Jurkat, Clone E6-1 (cell line): ENCODE results near the gene GNAT1. TPM values are rescaled to one million over a fixed set of nuclear protein-coding genes. Genes with fewer than 3 reads are reported as not detected.

Experiments
- DNase-seq: peaks from one replicate; pipeline ENCODE4 v3.0.0-alpha.2; 2011; ENCODE audit warnings: low read depth, low spot score
- H3K4me3 ChIP-seq: 2 replicates; pipeline ENCODE4 v1.5.1; 2011; ENCODE audit warnings: mild to moderate bottlenecking, low read length, control low read depth, moderate library complexity
- polyA plus RNA-seq: library from polyadenylated mRNA; unstranded; fragments of >200 nt; gene quantifications from one replicate; pipeline ENCODE4 v1.2.1, GENCODE V29; 2012; ENCODE audit warnings: missing spikeins; ENCODE audit not compliant: insufficient read length, insufficient read depth

The GNAT1 gene
- not detected for polyA plus RNA-seq

DNA sequence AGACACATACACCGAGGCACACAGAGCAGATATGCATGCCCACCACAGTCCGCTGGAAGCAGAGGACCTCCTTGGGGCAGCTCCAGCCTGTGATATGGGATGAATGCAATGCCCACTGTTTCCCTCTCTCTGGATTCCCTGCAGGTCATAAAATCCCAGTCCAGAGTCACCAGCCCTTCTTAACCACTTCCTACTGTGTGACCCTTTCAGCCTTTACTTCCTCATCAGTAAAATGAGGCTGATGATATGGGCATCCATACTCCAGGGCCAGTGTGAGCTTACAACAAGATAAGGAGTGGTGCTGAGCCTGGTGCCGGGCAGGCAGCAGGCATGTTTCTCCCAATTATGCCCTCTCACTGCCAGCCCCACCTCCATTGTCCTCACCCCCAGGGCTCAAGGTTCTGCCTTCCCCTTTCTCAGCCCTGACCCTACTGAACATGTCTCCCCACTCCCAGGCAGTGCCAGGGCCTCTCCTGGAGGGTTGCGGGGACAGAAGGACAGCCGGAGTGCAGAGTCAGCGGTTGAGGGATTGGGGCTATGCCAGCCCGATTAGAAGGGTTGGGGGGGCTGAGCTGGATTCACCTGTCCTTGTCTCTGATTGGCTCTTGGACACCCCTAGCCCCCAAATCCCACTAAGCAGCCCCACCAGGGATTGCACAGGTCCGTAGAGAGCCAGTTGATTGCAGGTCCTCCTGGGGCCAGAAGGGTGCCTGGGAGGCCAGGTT is at the start of gene GNAT1:
Gene GNAT1, plus strand, starts transcription at position 675 of the 725 bp plus-strand sequence. CDS start 116 bp downstream, outside the sequence.
- no peak within 1 kb of the TSS for H3K4me3 ChIP-seq
- DNase-seq = no peak

DNA sequence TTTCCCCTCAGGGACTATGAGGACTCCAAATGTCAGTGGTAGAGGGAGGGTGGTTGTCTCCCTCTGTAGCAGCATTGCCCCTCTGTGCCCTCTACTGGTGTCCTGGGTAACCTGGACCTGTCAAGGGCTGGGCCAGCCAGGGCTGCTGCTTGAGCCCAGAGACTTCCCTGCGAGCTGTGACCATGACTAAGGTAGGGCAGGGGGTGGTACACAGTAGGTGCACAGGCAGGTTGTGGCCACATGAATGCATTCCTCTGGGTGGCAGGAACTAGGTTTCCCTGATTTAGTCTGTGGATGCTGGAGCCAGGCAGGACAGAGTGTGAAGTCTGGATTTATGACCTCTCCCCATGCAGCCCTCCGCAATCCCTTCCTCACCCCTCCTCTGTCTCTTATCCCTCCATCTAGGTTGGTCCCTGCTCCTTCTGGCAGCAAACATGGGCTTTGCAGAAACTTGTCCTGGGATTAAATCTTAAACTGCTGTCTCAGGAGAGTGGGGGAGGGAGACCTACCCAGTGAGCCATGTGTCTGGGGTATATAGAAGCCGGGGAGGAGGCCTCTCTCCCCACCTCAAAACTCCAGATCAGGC is 45.0 kb upstream of the GNAT1 start:
- no peak overlapping the region for H3K4me3 ChIP-seq
- no peak for DNase-seq

DNA sequence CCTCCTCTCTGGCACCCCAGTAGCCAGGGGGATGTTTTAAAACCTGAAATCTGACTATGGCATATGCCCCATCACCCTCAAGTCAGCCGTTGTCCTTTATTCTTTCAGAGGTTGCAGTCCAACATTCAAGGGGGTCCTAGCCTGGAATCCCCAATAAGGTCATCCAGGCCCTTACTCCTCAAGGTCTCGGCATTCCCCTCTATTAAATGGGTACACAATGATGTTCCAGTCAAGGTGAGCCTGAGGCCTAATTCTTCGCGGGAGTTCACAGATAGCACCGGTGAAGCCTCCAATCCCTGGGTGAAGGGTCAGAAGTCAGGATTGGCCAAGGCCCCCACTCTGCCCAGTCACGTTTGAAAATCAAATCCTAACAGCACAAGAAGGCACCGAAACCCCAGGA is 44.4 kb upstream of the GNAT1 start:
- H3K4me3 ChIP-seq = no peak overlapping the region
- DNase-seq = no peak

DNA sequence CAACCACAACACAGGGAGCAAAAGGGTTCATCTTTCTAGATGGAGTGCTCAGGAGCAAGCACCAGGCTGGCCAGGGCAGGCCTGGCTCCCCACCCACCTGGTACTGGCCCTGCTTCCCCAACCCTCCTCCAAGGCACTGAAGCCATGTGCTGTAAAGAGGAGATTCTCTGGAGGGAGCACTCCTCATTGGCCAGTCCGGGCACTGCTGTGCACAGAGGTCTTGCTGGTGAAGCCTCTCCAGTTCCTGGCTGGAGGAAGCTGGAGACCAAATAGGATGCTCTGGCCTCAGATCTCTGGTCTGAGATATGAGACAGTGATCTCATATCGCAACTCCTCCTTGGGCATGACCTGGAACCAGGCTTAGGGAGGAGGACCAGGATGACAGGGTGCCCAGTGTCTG is 44.0 kb upstream of the GNAT1 start:
- H3K4me3 ChIP-seq = no peak overlapping the region
- DNase-seq = no peak

DNA sequence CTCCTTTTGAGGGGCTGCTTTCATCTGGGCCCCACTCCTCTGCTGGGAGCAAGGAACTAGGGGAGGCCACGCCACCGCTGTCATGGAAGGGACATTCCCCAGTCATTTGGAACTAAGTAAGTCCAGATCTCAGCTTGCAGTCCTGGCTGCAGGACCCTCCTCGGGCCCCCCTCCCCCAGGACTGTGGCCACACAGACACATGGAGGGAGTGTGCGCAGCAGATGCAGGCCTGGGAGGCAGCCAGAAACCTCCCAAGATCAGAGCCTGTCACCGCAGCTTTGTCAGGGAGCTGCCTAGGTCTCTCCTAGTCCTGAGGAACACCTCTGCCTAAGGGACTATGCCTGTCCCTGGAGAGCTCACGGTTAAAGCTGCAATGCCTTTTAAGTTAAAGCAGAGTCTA is 43.5 kb upstream of the GNAT1 start:
- no peak for DNase-seq
- H3K4me3 ChIP-seq = no peak overlapping the region

DNA sequence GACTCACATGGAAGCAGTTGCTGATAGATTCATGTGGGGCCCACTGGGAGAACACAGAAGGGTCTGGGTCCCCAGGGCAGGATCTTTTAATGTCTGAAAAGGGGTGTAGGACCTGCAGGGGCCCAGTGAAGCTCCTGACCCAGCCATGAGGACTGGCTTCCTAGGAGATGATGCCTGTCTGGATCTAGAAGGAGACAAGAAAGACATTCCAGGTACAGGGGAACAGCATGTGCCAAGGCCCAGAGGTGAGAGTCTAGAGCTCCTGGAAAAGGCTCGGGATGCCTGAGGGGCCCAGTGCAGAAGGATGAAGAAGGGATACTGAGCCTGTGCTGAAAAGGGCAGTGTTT is 41.0 kb upstream of the GNAT1 start:
- DNase-seq = no peak
- H3K4me3 ChIP-seq = no peak overlapping the region

DNA sequence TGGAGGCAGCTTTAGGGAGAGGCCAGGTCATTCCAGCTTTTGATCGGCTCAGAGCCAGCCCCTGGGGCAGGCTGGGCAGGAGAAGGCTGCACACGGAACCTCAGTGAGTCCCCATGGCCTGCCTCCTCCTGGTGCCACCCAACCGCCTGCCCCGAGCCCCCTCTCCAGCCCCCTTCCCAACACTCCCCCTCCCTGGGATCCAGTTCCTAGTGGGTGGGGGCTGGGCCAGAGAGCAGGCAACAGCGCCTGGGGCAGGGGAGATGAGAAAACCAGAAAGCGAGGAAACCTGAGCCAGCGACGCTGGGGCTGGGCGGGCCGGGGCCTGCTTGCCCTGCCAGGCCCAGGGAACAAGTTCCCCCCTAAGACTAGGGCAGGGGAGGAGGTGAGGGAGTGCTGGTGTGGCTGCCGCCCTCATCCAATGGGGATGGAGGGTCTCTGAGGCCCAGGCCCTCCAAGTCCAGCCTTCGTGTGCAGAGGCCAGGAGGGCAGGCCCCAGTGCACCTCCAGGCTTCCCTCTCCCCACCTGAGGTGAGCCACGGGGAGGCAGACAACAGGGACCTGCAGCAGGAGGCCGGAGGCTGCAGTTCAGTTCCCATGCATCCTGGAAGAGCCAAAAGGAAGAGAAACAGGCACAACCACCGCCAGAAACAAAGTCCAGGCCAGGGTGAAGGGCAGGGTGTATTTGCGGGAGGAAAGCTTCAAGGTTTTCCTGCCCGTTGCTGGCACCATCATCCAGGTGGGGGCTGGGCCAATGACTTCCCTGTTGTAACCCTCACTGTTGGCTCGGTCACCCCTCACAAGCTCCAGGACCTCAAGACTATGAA is 40.3 kb upstream of the GNAT1 start:
- DNase-seq = no peak
- no peak overlapping the region for H3K4me3 ChIP-seq

DNA sequence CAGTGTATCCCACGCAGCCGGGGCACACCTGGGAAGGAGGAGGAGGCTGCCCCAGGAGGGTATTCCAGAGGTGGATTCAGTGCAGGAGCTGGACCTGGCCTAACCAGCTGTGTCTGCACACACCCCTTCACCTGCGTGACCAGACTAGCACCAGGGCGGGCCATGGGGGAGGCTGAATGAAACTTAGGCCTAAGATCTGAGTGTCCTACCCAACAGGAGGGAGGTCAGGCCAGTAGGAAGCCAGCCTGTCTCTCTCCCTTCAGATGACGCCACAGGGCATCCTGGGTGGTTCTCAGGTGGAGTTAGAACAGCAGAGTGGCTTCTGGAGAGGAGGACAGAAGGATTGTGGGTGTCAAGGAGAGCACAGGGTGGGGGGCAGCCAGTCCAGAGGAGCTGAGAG is 39.7 kb upstream of the GNAT1 start:
- H3K4me3 ChIP-seq = no peak overlapping the region
- DNase-seq = no peak

DNA sequence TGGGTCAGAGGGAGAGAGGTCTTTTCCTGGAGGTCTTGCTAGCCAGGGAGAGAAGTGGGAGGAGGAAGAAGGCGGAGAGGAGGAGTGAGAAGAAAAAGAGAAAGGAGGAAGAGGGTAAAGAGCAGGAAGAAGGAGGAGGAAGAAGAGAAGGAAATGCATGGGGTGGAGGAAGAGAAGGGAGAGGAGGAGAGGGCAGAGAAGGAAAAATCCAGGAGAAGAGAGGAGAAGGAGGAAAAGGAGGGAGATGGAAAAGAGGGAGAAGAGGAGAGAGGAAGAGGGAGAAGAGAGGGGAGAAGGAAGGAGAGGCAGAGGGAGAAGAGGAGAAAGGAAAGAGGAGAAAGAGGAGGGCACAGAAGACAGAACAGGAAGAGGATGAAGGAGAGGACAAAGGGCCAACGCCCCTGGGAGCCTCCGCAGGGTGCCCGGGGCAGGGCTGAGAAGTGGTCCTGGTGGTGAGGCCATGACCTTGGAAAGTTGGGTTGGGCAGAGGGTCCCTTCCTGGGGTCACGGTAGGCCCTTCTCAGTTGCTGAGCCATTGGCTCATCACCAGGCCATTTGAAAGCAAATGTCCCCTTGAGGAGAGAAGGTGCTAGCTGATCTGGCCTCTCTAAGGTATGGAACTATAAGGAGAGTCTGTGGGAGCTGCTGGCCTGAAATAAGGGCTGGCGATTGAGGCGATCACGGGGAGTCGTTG is 37.5 kb upstream of the GNAT1 start:
- no peak for DNase-seq
- H3K4me3 ChIP-seq = no peak overlapping the region

DNA sequence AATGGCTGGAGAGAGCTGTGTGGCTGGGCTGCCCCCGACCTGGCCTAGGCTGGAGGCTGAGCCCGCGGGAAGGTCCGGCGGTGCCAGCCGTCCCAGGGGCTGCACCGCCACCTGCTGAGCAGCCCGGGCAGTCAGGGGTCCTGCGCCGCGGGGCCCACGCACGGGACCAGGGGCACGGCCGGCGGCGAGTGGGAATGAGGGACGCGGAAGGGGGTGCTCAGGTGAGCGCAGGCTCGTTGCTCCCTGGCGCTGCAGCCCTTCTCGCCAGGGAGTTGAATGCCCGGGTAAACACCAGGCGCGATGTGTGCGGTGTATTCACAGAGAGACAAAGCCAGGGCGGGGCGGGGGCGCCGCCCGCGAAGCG is 37.0 kb upstream of the GNAT1 start:
- peak overlapping the region; percentile 27 for H3K4me3 ChIP-seq
- no peak for DNase-seq

DNA sequence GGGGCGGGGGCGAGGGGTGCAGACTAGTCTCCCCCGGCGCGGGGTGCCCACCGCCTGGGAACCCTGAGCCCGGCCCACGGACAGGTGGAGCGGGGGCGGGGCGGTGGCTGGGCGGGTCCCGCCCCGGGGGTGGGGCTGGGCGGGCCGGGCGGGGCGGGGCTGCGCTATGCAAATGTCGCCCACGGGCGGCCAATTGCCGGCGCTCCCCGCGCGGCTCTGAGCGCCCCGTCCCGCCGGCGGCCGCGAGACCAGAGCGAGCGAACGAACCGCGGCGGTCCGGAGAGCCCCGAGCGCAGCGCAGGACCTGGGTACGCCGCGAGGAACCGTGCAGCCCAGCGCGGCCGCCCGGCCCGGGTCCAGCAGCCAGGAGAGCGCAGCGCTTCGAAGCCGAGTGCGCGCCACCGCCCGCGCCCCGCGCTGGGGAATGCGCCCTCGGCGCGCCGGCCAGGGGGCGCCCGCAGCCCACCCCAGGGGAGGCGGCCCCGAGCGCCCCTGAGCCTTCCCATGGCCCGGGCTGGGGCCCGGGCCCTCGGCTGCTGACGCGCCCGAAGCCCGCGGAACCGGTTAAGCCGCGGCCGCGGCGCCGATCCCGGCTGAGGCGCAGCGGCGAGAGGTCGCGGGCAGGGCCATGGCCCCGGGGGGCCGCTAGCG is 36.4 kb upstream of the GNAT1 start, which contains the start of gene SEMA3F:
Gene SEMA3F, plus strand, starts transcription at position 485 of the 651 bp plus-strand sequence. CDS start 4,299 bp downstream, outside the sequence.
- DNase-seq = peak; percentile 15
- H3K4me3 ChIP-seq = peak within 1 kb of the TSS; percentile 32

DNA sequence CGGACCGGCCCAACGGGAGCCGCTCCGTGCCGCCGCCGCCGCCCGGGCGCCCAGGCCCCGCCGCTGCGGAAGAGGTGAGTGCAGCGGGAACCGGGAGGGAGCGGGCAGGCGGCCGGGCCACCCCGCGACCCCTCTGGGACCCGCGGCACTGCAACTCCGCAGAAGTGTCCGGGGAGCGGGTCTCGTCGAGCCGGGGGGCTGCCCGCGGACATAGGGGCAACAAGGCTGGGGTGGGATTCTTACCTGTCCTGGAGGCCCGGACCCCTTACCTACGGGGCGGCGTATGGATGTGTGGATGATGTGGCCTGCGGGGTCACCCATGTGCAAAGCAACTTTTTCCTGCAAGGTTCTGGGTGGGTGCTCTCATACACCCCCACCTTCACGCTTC is 35.9 kb upstream of the GNAT1 start:
- DNase-seq = no peak
- no peak overlapping the region; the same call in 1 of the 2 replicates for H3K4me3 ChIP-seq

DNA sequence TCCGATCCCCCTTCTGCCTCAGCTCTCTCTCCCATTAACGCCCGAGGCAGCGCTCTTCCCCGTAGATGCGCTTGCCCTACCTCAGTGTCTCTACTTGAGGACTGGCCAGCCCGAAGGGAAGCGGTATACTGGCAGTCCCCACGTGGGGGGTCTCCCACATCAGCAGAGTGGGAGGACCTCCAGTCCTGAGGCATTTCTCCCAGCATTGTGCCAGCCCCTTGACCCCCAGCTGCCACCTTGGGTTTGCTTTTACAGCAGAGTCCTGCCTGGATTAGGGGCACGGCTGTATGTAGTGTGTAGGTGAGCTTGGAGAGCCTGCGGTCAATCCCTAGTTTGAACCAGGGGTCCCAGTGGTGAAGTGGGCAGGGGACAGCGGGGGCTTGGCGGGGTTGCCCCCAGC is 35.5 kb upstream of the GNAT1 start:
- no peak for DNase-seq

DNA sequence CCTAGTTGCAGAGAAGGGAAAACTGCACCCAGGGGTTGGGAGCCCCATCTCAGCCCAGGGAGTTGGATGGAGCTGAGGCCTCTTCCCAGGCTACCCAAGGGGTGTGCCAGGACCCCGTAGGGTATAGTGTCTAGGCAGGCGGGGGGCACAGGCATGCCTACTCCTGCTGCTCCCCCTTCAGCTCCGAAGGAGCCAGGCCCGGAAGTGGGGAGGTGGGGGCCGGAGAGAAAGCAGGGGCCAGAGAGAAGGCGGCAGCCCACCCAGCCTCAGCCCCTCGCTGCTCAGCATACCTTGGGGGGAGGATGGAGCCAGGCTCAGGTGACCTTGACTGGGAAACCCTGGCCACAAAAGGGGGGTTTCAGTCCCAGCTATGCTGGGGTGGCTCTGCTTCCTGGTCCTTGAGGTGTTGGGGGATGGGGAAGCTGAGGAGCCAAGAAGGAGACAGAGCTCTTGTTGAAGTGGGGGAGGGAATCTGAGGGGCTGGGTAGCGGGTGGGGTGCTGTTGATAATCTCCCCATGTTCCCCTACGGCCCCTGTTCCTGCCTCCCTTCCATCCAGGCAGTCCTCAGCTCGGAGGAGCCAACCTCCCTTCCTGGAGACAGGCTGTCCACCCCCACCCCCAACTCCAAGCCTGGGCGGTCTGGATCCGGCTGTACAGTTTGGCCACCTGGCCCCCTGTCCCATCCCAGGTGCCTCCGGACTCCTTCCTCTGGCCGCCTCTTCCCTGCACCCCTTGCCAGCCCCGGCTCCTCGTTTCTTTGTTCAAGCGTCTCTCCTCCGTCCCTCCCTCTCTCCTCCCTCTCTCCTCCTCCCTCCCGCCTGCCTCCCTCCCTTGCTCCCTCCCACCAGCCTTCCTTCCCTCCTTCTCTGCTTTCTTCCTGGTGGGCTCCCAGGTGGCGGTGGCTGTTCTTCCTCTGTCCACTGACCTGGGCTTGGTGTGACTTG is 34.6 kb upstream of the GNAT1 start:
- H3K4me3 ChIP-seq = no peak overlapping the region

More for the DNA sequence above, 35.5 kb upstream of the GNAT1 start:
- no peak overlapping the region for H3K4me3 ChIP-seq

DNA sequence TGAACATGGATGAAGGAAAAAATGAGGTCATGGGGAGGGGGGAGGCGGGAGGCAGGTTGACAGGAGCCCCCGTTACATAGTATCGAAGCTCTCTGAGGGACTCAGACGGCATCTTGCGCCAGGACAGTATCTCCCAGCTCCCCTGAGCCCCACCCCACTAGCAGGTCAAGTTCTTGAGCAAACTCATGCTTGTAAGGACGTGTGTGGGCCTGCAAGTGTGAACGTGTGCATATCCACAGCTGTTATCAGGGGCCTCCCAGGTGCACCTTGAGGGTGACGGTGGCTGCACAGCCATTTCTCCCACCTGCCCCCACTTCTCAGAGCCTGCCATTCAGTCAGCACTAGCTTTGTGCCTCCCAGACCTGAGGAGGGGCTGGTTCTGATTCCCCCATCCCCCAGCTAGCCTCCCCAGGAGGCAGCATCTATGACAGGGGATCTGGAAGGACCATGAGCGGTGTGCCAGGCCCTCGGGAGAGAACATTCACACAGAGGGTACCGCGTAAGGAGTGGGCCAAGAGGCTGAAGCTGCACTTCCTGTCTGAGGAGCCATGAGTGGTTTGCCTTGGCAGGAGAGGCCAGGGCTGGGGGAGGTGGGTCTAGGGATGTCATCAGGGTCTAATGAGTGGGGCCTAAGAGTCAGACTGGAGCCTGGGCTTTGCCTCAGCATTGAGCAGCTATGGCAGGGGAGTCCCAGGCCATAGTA is 33.4 kb upstream of the GNAT1 start:
- no peak overlapping the region for H3K4me3 ChIP-seq

More for the DNA sequence above, 34.6 kb upstream of the GNAT1 start:
- no peak for DNase-seq

DNA sequence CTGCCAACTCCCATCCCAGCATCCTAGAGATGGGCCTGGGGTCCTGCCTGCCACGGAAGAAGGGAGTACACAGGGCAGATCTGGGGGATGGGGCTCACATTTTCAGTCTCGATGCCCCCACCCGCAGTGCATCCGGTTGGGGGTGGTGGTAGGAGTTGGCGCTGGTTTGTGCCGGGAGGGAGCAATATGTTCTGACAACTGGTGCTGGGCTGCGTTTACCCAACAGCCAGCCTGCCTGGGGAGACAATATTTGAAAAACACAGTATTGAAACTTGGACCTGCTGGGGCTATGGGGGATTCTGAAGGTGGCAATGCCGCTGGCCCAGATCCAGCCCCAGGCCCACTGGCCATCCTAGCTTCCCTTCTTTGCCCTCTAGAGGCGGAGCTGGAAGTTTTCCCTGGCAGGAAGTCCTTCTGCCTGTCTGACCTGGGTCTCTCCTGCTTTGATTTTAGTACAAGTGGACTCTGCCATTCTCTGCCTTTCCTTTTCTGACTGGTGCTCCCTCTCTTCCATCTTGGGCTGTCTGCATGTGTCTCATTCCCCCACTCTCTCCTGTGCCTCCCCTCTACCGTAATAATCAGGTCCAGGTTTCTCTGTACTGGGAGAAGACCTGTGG is 32.8 kb upstream of the GNAT1 start:
- DNase-seq = no peak
- H3K4me3 ChIP-seq = no peak overlapping the region

More for the DNA sequence above, 33.4 kb upstream of the GNAT1 start:
- no peak for DNase-seq

DNA sequence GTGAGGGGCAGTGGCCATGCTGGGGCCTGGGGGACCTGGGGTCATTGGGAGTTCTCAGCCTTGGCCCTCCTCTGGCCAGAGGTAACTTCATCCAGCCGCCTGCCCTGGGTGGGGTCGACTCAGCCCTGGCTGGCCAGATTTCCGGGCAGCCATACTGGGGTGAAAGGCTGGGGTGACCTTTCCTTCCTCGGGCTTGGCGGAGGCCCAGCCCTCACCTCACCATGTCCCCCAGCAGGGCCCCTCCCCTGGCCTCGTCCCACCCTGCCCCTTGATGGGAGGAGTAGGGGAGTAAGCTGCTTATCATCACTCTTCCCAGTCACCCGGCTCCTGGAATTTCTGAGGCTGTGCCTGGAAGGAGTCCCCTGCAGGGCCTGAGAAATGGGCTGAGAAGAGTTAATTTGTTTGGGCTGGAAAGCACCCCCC is 30.8 kb upstream of the GNAT1 start:
- no peak overlapping the region for H3K4me3 ChIP-seq
- no peak for DNase-seq
